ENCODE measurements around the gene PRLH. TPM values are rescaled to one million over a fixed set of nuclear protein-coding genes. Genes with fewer than 3 reads are reported as not detected.

Gene PRLH
- not detected for total RNA-seq

- no peaks in the 10 kb centered on the region for H3K9me3 Mint-ChIP-seq (ENCODE audit: insufficient read depth)
- H3K27ac Mint-ChIP-seq: no peak within 1 kb of the TSS
- no peak for DNase-seq
- H3K4me1 Mint-ChIP-seq (ENCODE audit: low read depth): no peaks in the 10 kb centered on the region
- H3K27me3 Mint-ChIP-seq (ENCODE audit: low read depth): no peaks in the 10 kb centered on the region
- ChIA-PET POLR2A (no interaction called here), CTCF (interaction anchor here (1.3 kb wide), 1 partner anchor 53 kb away, joined by 3 read pairs; no protein-coding TSS in a partner anchor)
- no peak for ATAC-seq
- H3K4me3 Mint-ChIP-seq: no peak within 1 kb of the TSS
- no peaks in the 10 kb centered on the region for H3K36me3 Mint-ChIP-seq (ENCODE audit: low read depth)
Observed at GRCh38 chr2:237566401-237567235, at the start of gene PRLH. TSS of gene PRLH (plus strand) at chr2:237566574. CDS start at chr2:237566574, 0 bp downstream.

GRCh38 chr2:237517163-237517562 lies 49.2 kb upstream of the PRLH start:
- H3K4me1 Mint-ChIP-seq (ENCODE audit: low read depth): no peaks in the 10 kb centered on the region
- no peaks in the 10 kb centered on the region for H3K9me3 Mint-ChIP-seq (ENCODE audit: insufficient read depth)
- no peaks in the 10 kb centered on the region for H3K36me3 Mint-ChIP-seq (ENCODE audit: low read depth)
- no peaks in the 10 kb centered on the region for H3K27me3 Mint-ChIP-seq (ENCODE audit: low read depth)
- ATAC-seq (no peak), DNase-seq (no peak)
- H3K27ac Mint-ChIP-seq: no peak overlapping the region
- H3K4me3 Mint-ChIP-seq: no peak overlapping the region
- POLR2A ChIA-PET: no interaction called here
- CTCF ChIA-PET: no interaction called here

GRCh38 chr2:237517990-237518389 lies 48.4 kb upstream of the PRLH start:
- Mint-ChIP-seq H3K36me3 (ENCODE audit: low read depth) (no peaks in the 10 kb centered on the region), H3K4me1 (ENCODE audit: low read depth) (no peaks in the 10 kb centered on the region), H3K27ac (no peak overlapping the region), H3K4me3 (no peak overlapping the region), H3K27me3 (ENCODE audit: low read depth) (no peaks in the 10 kb centered on the region), H3K9me3 (ENCODE audit: insufficient read depth) (no peaks in the 10 kb centered on the region)
- POLR2A ChIA-PET: no interaction called here
- DNase-seq: no peak
- CTCF ChIA-PET: interaction anchor here (1.9 kb wide), 1 partner anchor 54 kb away, joined by 4 read pairs; no protein-coding TSS in a partner anchor
- no peak for ATAC-seq

- no peak overlapping the region for H3K27ac Mint-ChIP-seq
- ATAC-seq (no peak), DNase-seq (no peak)
- POLR2A ChIA-PET: no interaction called here
- no peaks in the 10 kb centered on the region for H3K4me1 Mint-ChIP-seq (ENCODE audit: low read depth)
- no peaks in the 10 kb centered on the region for H3K36me3 Mint-ChIP-seq (ENCODE audit: low read depth)
- no peaks in the 10 kb centered on the region for H3K27me3 Mint-ChIP-seq (ENCODE audit: low read depth)
- CTCF ChIA-PET: interaction anchor here (1.4 to 2.2 kb wide), 3 partner anchors 52 to 98 kb away, joined by 3 to 6 read pairs (median 4); no protein-coding TSS in a partner anchor
- H3K9me3 Mint-ChIP-seq (ENCODE audit: insufficient read depth): no peaks in the 10 kb centered on the region
- H3K4me3 Mint-ChIP-seq: no peak overlapping the region
Observed at GRCh38 chr2:237519506-237520245, 46.7 kb upstream of the PRLH start.

GRCh38 chr2:237520290-237520689 lies 46.1 kb upstream of the PRLH start:
- Mint-ChIP-seq H3K36me3 (ENCODE audit: low read depth) (no peaks in the 10 kb centered on the region), H3K27me3 (ENCODE audit: low read depth) (no peaks in the 10 kb centered on the region), H3K27ac (no peak overlapping the region), H3K4me1 (ENCODE audit: low read depth) (no peaks in the 10 kb centered on the region), H3K9me3 (ENCODE audit: insufficient read depth) (no peaks in the 10 kb centered on the region), H3K4me3 (no peak overlapping the region)
- ChIA-PET CTCF (interaction anchor here (1.4 to 2.2 kb wide), 2 partner anchors 52 to 99 kb away, joined by 3 to 6 read pairs; no protein-coding TSS in a partner anchor), POLR2A (no interaction called here)
- DNase-seq (no peak), ATAC-seq (no peak)

- no peak overlapping the region for H3K27ac Mint-ChIP-seq
- H3K9me3 Mint-ChIP-seq (ENCODE audit: insufficient read depth): no peaks in the 10 kb centered on the region
- H3K4me1 Mint-ChIP-seq (ENCODE audit: low read depth): no peaks in the 10 kb centered on the region
- H3K4me3 Mint-ChIP-seq: no peak overlapping the region
- H3K36me3 Mint-ChIP-seq (ENCODE audit: low read depth): no peaks in the 10 kb centered on the region
- H3K27me3 Mint-ChIP-seq (ENCODE audit: low read depth): no peaks in the 10 kb centered on the region
- ChIA-PET CTCF (no interaction called here), POLR2A (no interaction called here)
- no peak for DNase-seq
- no peak for ATAC-seq
Observed at GRCh38 chr2:237524631-237525030, 41.7 kb upstream of the PRLH start.

GRCh38 chr2:237525559-237526157 lies 40.7 kb upstream of the PRLH start:
- CTCF ChIA-PET: no interaction called here
- H3K4me1 Mint-ChIP-seq (ENCODE audit: low read depth): no peaks in the 10 kb centered on the region
- H3K4me3 Mint-ChIP-seq: no peak overlapping the region
- H3K27me3 Mint-ChIP-seq (ENCODE audit: low read depth): no peaks in the 10 kb centered on the region
- POLR2A ChIA-PET: no interaction called here
- no peaks in the 10 kb centered on the region for H3K9me3 Mint-ChIP-seq (ENCODE audit: insufficient read depth)
- H3K27ac Mint-ChIP-seq: no peak overlapping the region
- ATAC-seq (no peak), DNase-seq (no peak)
- H3K36me3 Mint-ChIP-seq (ENCODE audit: low read depth): no peaks in the 10 kb centered on the region

- Mint-ChIP-seq H3K36me3 (ENCODE audit: low read depth) (no peaks in the 10 kb centered on the region), H3K4me3 (no peak overlapping the region), H3K27me3 (ENCODE audit: low read depth) (no peaks in the 10 kb centered on the region), H3K27ac (no peak overlapping the region), H3K4me1 (ENCODE audit: low read depth) (no peaks in the 10 kb centered on the region), H3K9me3 (ENCODE audit: insufficient read depth) (no peaks in the 10 kb centered on the region)
- no peak for DNase-seq
- POLR2A ChIA-PET: no interaction called here
- CTCF ChIA-PET: interaction anchor here (1.2 kb wide), 1 partner anchor 14 kb away, joined by 4 read pairs; no protein-coding TSS in a partner anchor
- ATAC-seq: no peak
Observed at GRCh38 chr2:237527233-237527632, 39.1 kb upstream of the PRLH start.

GRCh38 chr2:237527766-237528165 lies 38.6 kb upstream of the PRLH start:
- ChIA-PET POLR2A (no interaction called here), CTCF (no interaction called here)
- H3K36me3 Mint-ChIP-seq (ENCODE audit: low read depth): no peaks in the 10 kb centered on the region
- H3K9me3 Mint-ChIP-seq (ENCODE audit: insufficient read depth): no peaks in the 10 kb centered on the region
- no peaks in the 10 kb centered on the region for H3K4me1 Mint-ChIP-seq (ENCODE audit: low read depth)
- H3K27me3 Mint-ChIP-seq (ENCODE audit: low read depth): no peaks in the 10 kb centered on the region
- DNase-seq (no peak), ATAC-seq (no peak)
- no peak overlapping the region for H3K27ac Mint-ChIP-seq
- no peak overlapping the region for H3K4me3 Mint-ChIP-seq

- CTCF ChIA-PET: interaction anchor here (1.6 to 2.7 kb wide), 2 partner anchors 17 kb away, joined by 5 to 11 read pairs; no protein-coding TSS in a partner anchor
- ATAC-seq (no peak), DNase-seq (no peak)
- POLR2A ChIA-PET: no interaction called here
- no peak overlapping the region for H3K27ac Mint-ChIP-seq
- H3K36me3 Mint-ChIP-seq (ENCODE audit: low read depth): no peaks in the 10 kb centered on the region
- H3K4me1 Mint-ChIP-seq (ENCODE audit: low read depth): no peaks in the 10 kb centered on the region
- H3K27me3 Mint-ChIP-seq (ENCODE audit: low read depth): no peaks in the 10 kb centered on the region
- no peaks in the 10 kb centered on the region for H3K9me3 Mint-ChIP-seq (ENCODE audit: insufficient read depth)
- H3K4me3 Mint-ChIP-seq: no peak overlapping the region
Observed at GRCh38 chr2:237529452-237530402, 36.6 kb upstream of the PRLH start.
